Right atrium auricular region (tissue), 2 donors: ENCODE data around the gene ARV1. TPM values are rescaled to one million over a fixed set of nuclear protein-coding genes. Genes with fewer than 3 reads are reported as not detected.
A peak's percentile ranks its signal among the peaks of the same experiment; 100 is the strongest.

Experiments used
- DNase-seq: peaks from one replicate; pipeline ENCODE4 v3.0.0-alpha.2; 2019; ENCODE audit warnings: low spot score
- H3K27ac ChIP-seq, 2 donors: fragments of 200-600 bp; sonication (generic); 1 replicate in 1 of 2; 2 replicates in 1 of 2; pipeline ENCODE4 v1.5.1; 2016 to 2019
- H3K27me3 ChIP-seq, 2 donors: fragments of 200-600 bp; sonication (generic); one replicate each; pipeline versions ENCODE4 v1.5.1 to v1.6.0; 2017 to 2019
- H3K36me3 ChIP-seq: fragments of 200-600 bp; sonication (generic); one replicate; pipeline ENCODE4 v1.5.1; 2016
- H3K4me1 ChIP-seq, 2 donors: fragments of 200-600 bp; sonication (generic); one replicate each; pipeline versions ENCODE4 v1.5.1 to v1.6.0; 2017 to 2019
- H3K4me3 ChIP-seq, 2 donors: fragments of 200-600 bp; sonication (generic); 1 replicate in 1 of 2; 2 replicates in 1 of 2; pipeline ENCODE4 v1.5.1; 2017 to 2019; ENCODE audit warnings: mild to moderate bottlenecking in 1 of 2, moderate library complexity in 1 of 2
- H3K9me3 ChIP-seq, 2 donors: fragments of 200-600 bp; sonication (generic); one replicate each; pipeline ENCODE4 v1.5.1; 2019
- total RNA-seq, 2 donors: library from RNA; depleted of rRNA; stranded (reverse); fragments of >200 nt; gene quantifications; one replicate each; pipeline ENCODE4 v1.1.0, GENCODE V29; 2016
- TF ChIP-seq, protein P1 (sequence below), 2 donors: fragments of 200-600 bp; sonication (generic); IDR thresholded peaks; one replicate each; pipeline ENCODE4 v1.5.1; 2019; ENCODE audit warnings: antibody characterized with exemption in 2 of 2

ARV1 gene
- total RNA-seq, 2 donors from 2014 or later, result 19.6 to 36.5 TPM

DNA sequence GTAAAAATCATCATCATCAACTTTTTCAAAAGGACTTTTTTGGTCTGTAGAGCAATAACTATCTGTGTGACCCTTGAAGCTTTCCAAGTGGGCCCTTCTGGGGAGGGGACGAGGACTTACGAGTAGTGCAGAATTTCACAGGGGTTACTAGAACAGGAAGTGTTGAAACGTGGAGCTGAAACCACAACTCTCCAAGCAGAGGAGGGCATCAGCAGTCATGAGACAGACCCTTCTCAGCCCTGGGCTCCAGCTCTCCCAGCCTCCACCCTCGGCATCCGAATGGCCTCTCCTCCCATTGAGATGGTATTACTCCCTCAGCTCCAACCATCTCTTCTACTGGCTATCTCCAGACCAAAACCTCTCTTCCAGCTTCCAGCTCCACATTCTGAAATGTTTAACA is 57.5 kb downstream of the ARV1 start:
- Histone ChIP-seq H3K27ac (no peak overlapping the region), H3K27me3 (no peaks in the 10 kb centered on the region)

DNA sequence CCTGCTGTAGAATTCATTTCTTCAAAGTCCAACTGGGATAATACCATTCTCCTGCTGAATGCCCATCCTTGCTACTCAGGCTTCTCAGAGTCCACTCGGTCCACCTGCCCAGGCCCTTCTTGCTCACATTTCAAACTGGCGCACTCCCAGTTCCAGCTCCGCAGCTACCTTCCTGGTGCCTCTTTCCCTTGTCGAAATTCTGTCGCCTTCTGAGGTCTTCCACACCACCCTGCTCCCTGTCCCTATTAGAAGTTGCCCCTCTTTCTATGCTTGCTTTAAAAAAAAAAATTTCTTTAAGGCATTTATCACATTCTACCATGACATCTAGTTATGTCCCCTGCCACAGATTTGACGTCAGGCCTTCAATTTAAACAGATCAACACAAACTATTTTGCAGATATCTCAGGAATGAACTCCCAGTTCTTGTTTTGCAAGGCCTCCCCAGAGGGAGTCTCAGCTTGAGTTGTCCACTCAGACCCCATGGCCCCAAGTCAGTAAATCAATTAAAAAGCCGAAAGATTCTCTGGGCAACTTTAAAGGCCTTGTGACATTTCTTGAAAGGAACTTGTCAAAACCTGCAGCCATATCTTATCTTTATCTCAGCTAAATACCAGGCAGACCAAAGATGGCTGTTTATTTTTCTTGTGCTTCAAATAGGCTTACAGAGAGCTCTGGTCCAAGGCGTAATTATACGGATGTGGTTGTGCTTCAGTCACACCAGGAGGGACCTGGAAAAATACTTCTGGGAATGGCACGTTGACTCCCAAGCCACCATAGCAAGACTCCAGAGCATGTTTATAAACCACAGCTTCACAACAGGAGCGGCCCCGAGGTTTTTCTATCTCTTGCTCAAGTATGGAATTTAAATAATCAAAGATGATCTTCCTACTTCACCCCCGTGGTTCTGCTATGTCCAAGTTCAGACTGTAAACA is 59.0 kb downstream of the ARV1 start:
- Histone ChIP-seq H3K4me3 (no peak overlapping the region), H3K9me3 (no peaks in the 10 kb centered on the region), H3K27ac (no peak overlapping the region), H3K36me3 (no peaks in the 10 kb centered on the region), H3K4me1 (peaks cover 0 to 22% of the 10 kb centered on the region in 2 donors), H3K27me3 (no peaks in the 10 kb centered on the region)
- no peak for DNase-seq
- TF ChIP-seq, protein P1, sequence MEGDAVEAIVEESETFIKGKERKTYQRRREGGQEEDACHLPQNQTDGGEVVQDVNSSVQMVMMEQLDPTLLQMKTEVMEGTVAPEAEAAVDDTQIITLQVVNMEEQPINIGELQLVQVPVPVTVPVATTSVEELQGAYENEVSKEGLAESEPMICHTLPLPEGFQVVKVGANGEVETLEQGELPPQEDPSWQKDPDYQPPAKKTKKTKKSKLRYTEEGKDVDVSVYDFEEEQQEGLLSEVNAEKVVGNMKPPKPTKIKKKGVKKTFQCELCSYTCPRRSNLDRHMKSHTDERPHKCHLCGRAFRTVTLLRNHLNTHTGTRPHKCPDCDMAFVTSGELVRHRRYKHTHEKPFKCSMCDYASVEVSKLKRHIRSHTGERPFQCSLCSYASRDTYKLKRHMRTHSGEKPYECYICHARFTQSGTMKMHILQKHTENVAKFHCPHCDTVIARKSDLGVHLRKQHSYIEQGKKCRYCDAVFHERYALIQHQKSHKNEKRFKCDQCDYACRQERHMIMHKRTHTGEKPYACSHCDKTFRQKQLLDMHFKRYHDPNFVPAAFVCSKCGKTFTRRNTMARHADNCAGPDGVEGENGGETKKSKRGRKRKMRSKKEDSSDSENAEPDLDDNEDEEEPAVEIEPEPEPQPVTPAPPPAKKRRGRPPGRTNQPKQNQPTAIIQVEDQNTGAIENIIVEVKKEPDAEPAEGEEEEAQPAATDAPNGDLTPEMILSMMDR (IDR thresholded peaks at IDR 0.05), result no peak

More for the DNA sequence above, 57.5 kb downstream of the ARV1 start:
- Histone ChIP-seq H3K4me1 (peaks cover 0 to 21% of the 10 kb centered on the region in 2 donors), H3K4me3 (no peak overlapping the region), H3K9me3 (no peaks in the 10 kb centered on the region), H3K36me3 (no peaks in the 10 kb centered on the region)
- TF ChIP-seq, protein P1 (IDR thresholded peaks at IDR 0.05), result no peak
- DNase-seq, result no peak

DNA sequence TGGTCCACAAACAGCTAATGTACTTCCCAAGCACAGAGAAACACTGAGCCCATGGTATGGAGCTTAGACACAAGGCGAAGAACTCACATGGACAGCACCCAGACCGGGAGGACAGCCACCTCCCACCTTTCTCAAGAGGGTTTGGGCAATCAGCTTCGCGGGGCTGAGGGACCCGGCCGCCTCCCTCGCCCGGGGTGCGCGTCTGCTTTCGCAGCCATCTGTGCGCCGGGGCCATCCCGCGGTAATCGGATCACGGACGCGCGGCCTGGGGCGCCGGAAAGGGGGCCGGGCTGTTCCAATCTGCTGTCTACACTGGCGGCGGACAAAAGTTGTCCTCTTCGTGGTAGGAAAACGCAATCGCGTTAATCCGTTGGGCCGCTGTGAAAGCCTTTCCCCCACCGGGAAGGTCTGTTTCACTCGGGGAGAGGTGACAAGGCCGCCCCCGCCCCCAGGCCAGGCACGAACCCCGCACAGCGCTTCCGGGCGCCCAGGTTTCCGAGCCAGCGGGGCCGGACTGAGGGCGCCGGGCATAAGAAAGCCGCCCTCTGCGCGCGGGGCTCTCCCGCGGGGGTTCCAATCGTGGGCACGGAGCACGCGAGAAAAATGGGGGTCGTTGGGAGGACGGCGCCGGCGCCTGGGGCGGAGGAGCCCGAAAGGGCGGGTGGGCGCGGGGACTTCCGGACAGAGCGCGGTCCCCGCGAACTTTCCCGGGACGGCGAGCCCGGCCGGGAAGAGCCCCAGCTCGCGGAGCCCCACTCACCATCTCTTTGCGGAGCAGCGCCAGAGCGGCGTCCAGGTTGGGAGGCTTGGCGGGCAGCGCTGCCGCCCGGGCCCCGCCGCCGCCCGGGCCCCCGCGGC is 60.5 kb downstream of the ARV1 start:
- no peaks in the 10 kb centered on the region for H3K27me3 ChIP-seq
- TF ChIP-seq, protein P1 (IDR thresholded peaks at IDR 0.05), result no peak
- no peak for DNase-seq
- peaks cover 0 to 2% of the 10 kb centered on the region in 2 donors for H3K9me3 ChIP-seq
- H3K36me3 ChIP-seq, result no peaks in the 10 kb centered on the region
- H3K4me3 ChIP-seq, result peak overlapping the region; percentile 70 to 75
- H3K4me1 ChIP-seq, result peaks cover 0 to 22% of the 10 kb centered on the region in 2 donors
- peak overlapping the region; percentile 50 to 55 for H3K27ac ChIP-seq

DNA sequence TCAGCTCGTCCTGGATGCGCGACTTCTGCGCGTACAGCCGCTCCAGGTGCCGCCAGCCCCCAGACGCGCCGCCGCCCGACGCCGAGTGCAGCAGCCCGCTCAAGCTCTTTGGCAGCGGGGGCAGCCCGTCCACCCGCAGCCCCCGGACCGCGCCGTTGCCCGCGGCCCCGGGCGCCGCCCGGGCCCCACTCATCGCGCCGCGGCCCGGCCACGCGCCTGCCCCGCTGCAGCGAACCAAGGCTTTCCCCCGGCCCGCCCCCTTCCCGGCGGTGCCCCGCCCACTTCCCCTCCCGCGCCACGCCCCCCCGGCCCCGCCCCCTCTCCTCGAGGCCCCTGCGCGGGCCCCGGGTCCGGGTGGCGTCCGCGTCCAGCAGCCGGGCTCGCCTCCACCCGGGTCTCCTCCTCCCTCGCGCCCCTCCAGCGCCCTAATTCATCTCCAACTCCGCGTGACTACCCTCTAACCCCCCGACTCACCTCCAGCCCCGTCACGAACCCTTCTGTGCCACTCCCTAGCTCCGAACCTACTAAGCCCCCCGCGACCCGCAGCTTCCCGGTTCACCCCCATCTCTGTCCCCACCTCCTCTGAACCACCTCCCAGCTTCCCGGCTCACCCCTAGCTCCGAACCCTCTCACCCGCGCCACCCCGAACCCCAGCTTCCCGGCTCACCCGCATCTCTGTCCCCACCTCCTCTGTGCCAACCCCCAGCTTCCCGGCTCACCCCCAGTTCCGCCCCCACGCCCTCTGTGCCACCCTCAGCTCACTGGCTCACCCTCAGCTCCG is 61.3 kb downstream of the ARV1 start, which contains the start of gene FAM89A:
Gene FAM89A (minus strand): TSS at position 236 of the 781 bp plus-strand sequence. CDS start 43 bp downstream, at position 193.
- Histone ChIP-seq H3K27me3 (no peaks in the 10 kb centered on the region), H3K4me3 (peak within 1 kb of the TSS; percentile 70 to 75), H3K27ac (peak within 1 kb of the TSS; percentile 55 to 62), H3K4me1 (peaks cover 0 to 22% of the 10 kb centered on the region in 2 donors), H3K9me3 (peaks cover 0 to 5% of the 10 kb centered on the region in 2 donors), H3K36me3 (no peaks in the 10 kb centered on the region)
- DNase-seq, result no peak
- TF ChIP-seq, protein P1 (IDR thresholded peaks at IDR 0.05), result no peak
